Uterus (tissue), 2 donors: Measurements from ENCODE around the gene CPED1.
"Not testable (repeated sequence)": the region's sequence is repeated elsewhere in the genome, so short reads cannot be mapped to it uniquely, and the experiment has no call there.

Experiments used
- POLR2A ChIP-seq, 2 donors: fragments of 450-650 bp; IDR thresholded peaks; one replicate each; pipeline ENCODE4 v1.6.1; 2016; ENCODE audit warnings: antibody characterized with exemption in 2 of 2, mild to moderate bottlenecking in 1 of 2, moderate library complexity in 1 of 2
- TF ChIP-seq, protein P1 (sequence below), 4 experiments: fragments of 200-600 bp in 2 of 4; fragments of 450-650 bp in 2 of 4; sonication (generic) in 2 of 4; IDR thresholded peaks; one replicate each; pipeline ENCODE4 v1.5.1; 2016 to 2019; ENCODE audit warnings: antibody characterized with exemption in 4 of 4, mild to moderate bottlenecking in 2 of 4, moderate library complexity in 1 of 4

DNA sequence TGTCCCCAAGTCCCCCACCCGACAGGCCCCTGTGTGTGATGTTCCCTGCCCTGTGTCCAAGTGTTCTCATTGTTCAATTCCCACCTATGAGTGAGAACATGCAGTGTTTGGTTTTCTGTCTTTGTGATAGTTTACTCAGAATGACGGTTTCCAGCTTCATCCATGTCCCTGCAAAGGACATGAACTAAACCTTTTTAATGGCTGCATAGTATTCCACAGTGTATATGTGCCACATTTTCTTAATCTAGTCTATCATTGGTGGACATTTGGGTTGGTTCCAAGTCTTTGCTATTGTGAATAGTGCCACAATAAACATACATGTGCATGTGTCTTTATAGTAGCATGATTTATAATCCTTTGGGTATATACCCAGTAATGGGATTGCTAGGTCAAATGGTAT is 232.6 kb downstream of the CPED1 start:
- TF ChIP-seq, protein P1, sequence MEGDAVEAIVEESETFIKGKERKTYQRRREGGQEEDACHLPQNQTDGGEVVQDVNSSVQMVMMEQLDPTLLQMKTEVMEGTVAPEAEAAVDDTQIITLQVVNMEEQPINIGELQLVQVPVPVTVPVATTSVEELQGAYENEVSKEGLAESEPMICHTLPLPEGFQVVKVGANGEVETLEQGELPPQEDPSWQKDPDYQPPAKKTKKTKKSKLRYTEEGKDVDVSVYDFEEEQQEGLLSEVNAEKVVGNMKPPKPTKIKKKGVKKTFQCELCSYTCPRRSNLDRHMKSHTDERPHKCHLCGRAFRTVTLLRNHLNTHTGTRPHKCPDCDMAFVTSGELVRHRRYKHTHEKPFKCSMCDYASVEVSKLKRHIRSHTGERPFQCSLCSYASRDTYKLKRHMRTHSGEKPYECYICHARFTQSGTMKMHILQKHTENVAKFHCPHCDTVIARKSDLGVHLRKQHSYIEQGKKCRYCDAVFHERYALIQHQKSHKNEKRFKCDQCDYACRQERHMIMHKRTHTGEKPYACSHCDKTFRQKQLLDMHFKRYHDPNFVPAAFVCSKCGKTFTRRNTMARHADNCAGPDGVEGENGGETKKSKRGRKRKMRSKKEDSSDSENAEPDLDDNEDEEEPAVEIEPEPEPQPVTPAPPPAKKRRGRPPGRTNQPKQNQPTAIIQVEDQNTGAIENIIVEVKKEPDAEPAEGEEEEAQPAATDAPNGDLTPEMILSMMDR (IDR thresholded peaks at IDR 0.05): not testable (repeated sequence)
- TF ChIP-seq POLR2A (IDR thresholded peaks at IDR 0.05): not testable (repeated sequence)
